WTC11 (cell line): Measurements from ENCODE around the gene SKI. TPM values are rescaled to one million over a fixed set of nuclear protein-coding genes. Genes with fewer than 3 reads are reported as not detected.

Experiments used
- ATAC-seq: fragments of 200-7000 bp; cut with Tn5 transposase; 2 replicates; pipeline ENCODE4 v1.10.0; 2021; ENCODE audit warnings: mild to moderate bottlenecking, moderate library complexity
- CTCF ChIA-PET: fragments of 300-600 bp; sonication (Branson Sonifier 250); formaldehyde crosslinking; loops from one replicate; lab custom pipeline; 2021; ENCODE audit warnings: antibody characterized with exemption; lab: Charles Lee
- POLR2A ChIA-PET: fragments of 350-600 bp; sonication (Branson Sonifier 250); formaldehyde crosslinking; loops from one replicate; lab custom pipeline; 2021; ENCODE audit warnings: antibody characterized with exemption; lab: Charles Lee
- DNase-seq: peaks from one replicate; pipeline ENCODE4 v3.0.0; 2021; ENCODE audit warnings: low spot score
- H3K27ac Mint-ChIP-seq: 2 replicates; pipeline ENCODE4 v1.8.0; 2021; ENCODE audit warnings: mixed read lengths
- H3K27me3 Mint-ChIP-seq: 2 replicates; pipeline ENCODE4 v1.8.0; 2021; ENCODE audit warnings: low read depth, mild to moderate bottlenecking, moderate library complexity, mixed read lengths
- H3K36me3 Mint-ChIP-seq: 2 replicates; pipeline ENCODE4 v1.8.0; 2021; ENCODE audit warnings: mixed read lengths
- H3K4me1 Mint-ChIP-seq: 2 replicates; pipeline ENCODE4 v1.8.0; 2022; ENCODE audit warnings: mixed read lengths
- H3K4me3 Mint-ChIP-seq: 2 replicates; pipeline ENCODE4 v1.8.0; 2021; ENCODE audit warnings: mild to moderate bottlenecking, moderate library complexity, mixed read lengths
- H3K9me3 Mint-ChIP-seq: 2 replicates; pipeline ENCODE4 v1.8.0; 2021; ENCODE audit warnings: mixed read lengths
- AFF4 ChIP-seq: sonication (generic); formaldehyde crosslinking; IDR thresholded peaks from 2 replicates; pipeline ENCODE4 v1.8.1; 2023; ENCODE audit warnings: mild to moderate bottlenecking, missing genetic modification reagents, borderline replicate concordance
- ATF3 ChIP-seq: sonication (generic); formaldehyde crosslinking; conservative IDR thresholded peaks from 2 replicates; pipeline ENCODE4 v1.8.1; 2022; ENCODE audit warnings: mild to moderate bottlenecking, missing genetic modification reagents
- CDX4 ChIP-seq: fragments of 250-450 bp; sonication (Bioruptor Pico); IDR thresholded peaks from 2 replicates; pipeline ENCODE4 v1.9.0; 2021; ENCODE audit warnings: moderate library complexity, mild to moderate bottlenecking, inconsistent platforms, borderline replicate concordance
- E2F1 ChIP-seq: sonication (generic); formaldehyde crosslinking; IDR thresholded peaks from 2 replicates; pipeline ENCODE4 v1.8.0; 2022; ENCODE audit warnings: mild to moderate bottlenecking, missing genetic modification reagents
- E2F5 ChIP-seq: sonication (generic); formaldehyde crosslinking; IDR thresholded peaks from 2 replicates; pipeline ENCODE4 v1.8.1; 2022; ENCODE audit warnings: mild to moderate bottlenecking, moderate library complexity, missing genetic modification reagents
- EMX1 ChIP-seq: fragments of 250-450 bp; sonication (Bioruptor Pico); IDR thresholded peaks from 2 replicates; pipeline ENCODE4 v1.8.0; 2021; ENCODE audit warnings: mild to moderate bottlenecking
- GABPB1 ChIP-seq: sonication (generic); formaldehyde crosslinking; IDR thresholded peaks from 2 replicates; pipeline ENCODE4 v1.8.1; 2023; ENCODE audit warnings: mild to moderate bottlenecking, missing genetic modification reagents
- NR2C2 ChIP-seq: sonication (generic); formaldehyde crosslinking; IDR thresholded peaks from 2 replicates; pipeline ENCODE4 v1.8.0; 2022; ENCODE audit warnings: mild to moderate bottlenecking, missing genetic modification reagents
- TEAD4 ChIP-seq: sonication (generic); formaldehyde crosslinking; IDR thresholded peaks from 2 replicates; pipeline ENCODE4 v1.8.0; 2022; ENCODE audit warnings: mild to moderate bottlenecking, missing genetic modification reagents
- USF2 ChIP-seq: sonication (generic); formaldehyde crosslinking; IDR thresholded peaks from 2 replicates; pipeline ENCODE4 v1.8.1; 2023; ENCODE audit warnings: mild to moderate bottlenecking, missing genetic modification reagents, moderate library complexity
- ZBTB21 ChIP-seq: sonication (generic); formaldehyde crosslinking; IDR thresholded peaks from 2 replicates; pipeline ENCODE4 v1.8.1; 2023; ENCODE audit warnings: mild to moderate bottlenecking, missing genetic modification reagents, borderline replicate concordance
- ZMAT4 ChIP-seq: fragments of 250-450 bp; sonication (Bioruptor Pico); IDR thresholded peaks from 2 replicates; pipeline ENCODE4 v1.9.0; 2021; ENCODE audit warnings: mild to moderate bottlenecking
- ZNF263 ChIP-seq: sonication (generic); formaldehyde crosslinking; IDR thresholded peaks from 2 replicates; pipeline ENCODE4 v1.8.1; 2022; ENCODE audit warnings: low read depth, mild to moderate bottlenecking, moderate library complexity, missing genetic modification reagents
- ZNF396 ChIP-seq: fragments of 250-450 bp; sonication (Bioruptor Pico); IDR thresholded peaks from 2 replicates; pipeline ENCODE4 v1.8.0; 2021; ENCODE audit warnings: mild to moderate bottlenecking, moderate library complexity, borderline replicate concordance
- ZNF512 ChIP-seq: sonication (generic); formaldehyde crosslinking; IDR thresholded peaks from 2 replicates; pipeline ENCODE4 v1.8.1; 2022; ENCODE audit warnings: missing genetic modification reagents, borderline replicate concordance
- total RNA-seq: library from RNA; stranded (reverse); gene quantifications from 3 replicates; pipeline ENCODE4 v1.2.3, GENCODE V29; 2021

The SKI gene
- total RNA-seq, 1 experiment from 2014 or later = 88.6 TPM

- TF ChIP-seq E2F1 (CRISPR knock-in tag) = no peak
- TF ChIP-seq ZNF396 = no peak
- no peak for TF ChIP-seq ZMAT4 (CRISPR knock-in tag)
- no peak for TF ChIP-seq ZNF263 (CRISPR knock-in tag)
- TF ChIP-seq NR2C2 (CRISPR knock-in tag) = no peak
- no peak for TF ChIP-seq EMX1 (CRISPR knock-in tag)
- TF ChIP-seq CDX4 (CRISPR knock-in tag) = no peak
Observed at GRCh38 chr1:2299131-2299627, 71.1 kb downstream of the SKI start (continued).

- no peak for ATAC-seq
- CTCF ChIA-PET = interaction anchor here (1.2 kb wide), 1 partner anchor 15 kb away, joined by 3 read pairs; no protein-coding TSS in a partner anchor
- no peak for DNase-seq
- 0 out of 2 replicates have a peak, but pooled peaks cover 3% of the 10 kb centered on the region for H3K4me1 Mint-ChIP-seq
- TF ChIP-seq ATF3 (CRISPR knock-in tag) = no peak
- no peak for TF ChIP-seq ZBTB21 (CRISPR knock-in tag)
- no peak for TF ChIP-seq CDX4 (CRISPR knock-in tag)
- TF ChIP-seq AFF4 (CRISPR knock-in tag) = no peak
- TF ChIP-seq ZNF512 (CRISPR knock-in tag) = no peak
- TF ChIP-seq ZMAT4 (CRISPR knock-in tag) = no peak
- no peak for TF ChIP-seq USF2
- no peak for TF ChIP-seq GABPB1 (CRISPR knock-in tag)
- TF ChIP-seq E2F5 = no peak
- TF ChIP-seq NR2C2 (CRISPR knock-in tag) = no peak
- TF ChIP-seq TEAD4 = no peak
- no peak overlapping the region for H3K27ac Mint-ChIP-seq
- H3K4me3 Mint-ChIP-seq = no peak overlapping the region
- H3K9me3 Mint-ChIP-seq = no peaks in the 10 kb centered on the region
- peaks cover 4% of the 10 kb centered on the region for H3K36me3 Mint-ChIP-seq
- POLR2A ChIA-PET = no interaction called here
- H3K27me3 Mint-ChIP-seq = no peaks in the 10 kb centered on the region
Observed at GRCh38 chr1:2300004-2300771, 72.1 kb downstream of the SKI start.
